Mesenchymal stem cell (in vitro differentiated cells and primary cell): ENCODE measurements around the gene IL17RD.

Source experiments
- DNase-seq: peaks from one replicate; pipeline ENCODE4 v3.0.0-alpha.2; 2013
- H2AFZ ChIP-seq: one replicate; pipeline ENCODE4 v1.6.1; 2013; ENCODE audit warnings: low read depth, mild to moderate bottlenecking, control low read depth, inconsistent platforms, low read length, moderate library complexity
- H2AK5ac ChIP-seq: 2 replicates; pipeline ENCODE4 v1.6.1; 2013; ENCODE audit warnings: low read length, moderate library complexity, mild to moderate bottlenecking, inconsistent platforms; ENCODE audit not compliant: severe bottlenecking
- H2BK120ac ChIP-seq: one replicate; pipeline ENCODE4 v1.6.1; 2013; ENCODE audit warnings: low read depth, mild to moderate bottlenecking, inconsistent platforms, low read length, moderate library complexity
- H2BK12ac ChIP-seq, 2 experiments: one replicate each; pipeline ENCODE4 v1.6.1; 2013; ENCODE audit warnings: inconsistent platforms in 2 of 2, low read length in 2 of 2, mild to moderate bottlenecking in 2 of 2, moderate library complexity in 2 of 2, control low read depth in 1 of 2
- H2BK15ac ChIP-seq: one replicate; pipeline ENCODE4 v1.6.1; 2013; ENCODE audit warnings: mild to moderate bottlenecking, low read depth, inconsistent platforms; ENCODE audit not compliant: poor library complexity, severe bottlenecking
- H2BK5ac ChIP-seq: 2 replicates; pipeline ENCODE4 v1.6.1; 2013; ENCODE audit warnings: low read depth, mild to moderate bottlenecking, low read length, control low read depth, inconsistent platforms; ENCODE audit not compliant: poor library complexity, severe bottlenecking
- H3K14ac ChIP-seq, 2 experiments: one replicate each; pipeline ENCODE4 v1.6.1; 2013; ENCODE audit warnings: inconsistent platforms in 2 of 2, low read length in 2 of 2, control low read depth in 1 of 2, mild to moderate bottlenecking in 1 of 2, moderate library complexity in 1 of 2
- H3K18ac ChIP-seq, 2 experiments: one replicate each; pipeline ENCODE4 v1.6.1; 2013; ENCODE audit warnings: inconsistent platforms in 2 of 2, low read length in 2 of 2, control low read depth in 1 of 2, low read depth in 1 of 2, mild to moderate bottlenecking in 1 of 2
- H3K23ac ChIP-seq, 2 experiments: one replicate each; pipeline ENCODE4 v1.6.1; 2013; ENCODE audit warnings: inconsistent platforms in 2 of 2, low read length in 2 of 2, mild to moderate bottlenecking in 2 of 2, moderate library complexity in 2 of 2, control low read depth in 1 of 2
- H3K27ac ChIP-seq: 2 replicates; pipeline ENCODE4 v1.5.1; 2013; ENCODE audit warnings: mild to moderate bottlenecking, moderate library complexity, low read length, control low read depth, inconsistent platforms; ENCODE audit not compliant: poor library complexity, severe bottlenecking
- H3K27me3 ChIP-seq, 2 experiments: 2 replicates each; pipeline versions ENCODE4 v1.6.1 to v1.7.0; 2013; ENCODE audit warnings: low read length in 2 of 2, mild to moderate bottlenecking in 2 of 2, moderate library complexity in 2 of 2, control low read depth in 1 of 2, inconsistent platforms in 1 of 2; ENCODE audit not compliant: control insufficient read depth in 1 of 2, insufficient read depth in 1 of 2
- H3K36me3 ChIP-seq, 2 experiments: 2 replicates each; pipeline versions ENCODE4 v1.6.1 to v1.7.0; 2013; ENCODE audit warnings: low read length in 2 of 2, control low read depth in 1 of 2, inconsistent platforms in 1 of 2, low read depth in 1 of 2, mild to moderate bottlenecking in 1 of 2; ENCODE audit not compliant: insufficient read depth in 2 of 2, control insufficient read depth in 1 of 2
- H3K4ac ChIP-seq, 2 experiments: one replicate each; pipeline ENCODE4 v1.6.1; 2013; ENCODE audit warnings: inconsistent platforms in 2 of 2, low read length in 2 of 2, mild to moderate bottlenecking in 2 of 2, moderate library complexity in 2 of 2, control low read depth in 1 of 2, low read depth in 1 of 2
- H3K4me1 ChIP-seq: 2 replicates; pipeline ENCODE4 v1.6.1; 2013; ENCODE audit warnings: low read depth, low read length, control low read depth; ENCODE audit not compliant: control insufficient read depth, insufficient read depth
- H3K4me2 ChIP-seq: 2 replicates; pipeline ENCODE4 v1.6.1; 2013; ENCODE audit warnings: low read length, mild to moderate bottlenecking, inconsistent platforms; ENCODE audit not compliant: poor library complexity, severe bottlenecking
- H3K4me3 ChIP-seq, 2 experiments: 2 replicates each; pipeline versions ENCODE4 v1.5.1 to v1.7.0; 2013; ENCODE audit warnings: low read length in 2 of 2, mild to moderate bottlenecking in 2 of 2, control low read depth in 1 of 2, low read depth in 1 of 2; ENCODE audit not compliant: insufficient read depth in 1 of 2
- H3K79me1 ChIP-seq: replicated peaks from 2 replicates; pipeline ENCODE4 v1.6.1; 2013; ENCODE audit warnings: mild to moderate bottlenecking, control low read depth, low read length, inconsistent platforms; ENCODE audit not compliant: poor library complexity, severe bottlenecking
- H3K9ac ChIP-seq: 2 replicates; pipeline ENCODE4 v1.7.0; 2013; ENCODE audit warnings: mild to moderate bottlenecking, low read length, moderate library complexity
- H3K9me3 ChIP-seq: 2 replicates; pipeline ENCODE4 v1.7.0; 2013; ENCODE audit warnings: mild to moderate bottlenecking, low read length; ENCODE audit not compliant: control insufficient read depth
- H4K8ac ChIP-seq: one replicate; pipeline ENCODE4 v1.6.1; 2013; ENCODE audit warnings: inconsistent platforms, mild to moderate bottlenecking, low read length, moderate library complexity
- H4K91ac ChIP-seq: one replicate; pipeline ENCODE4 v1.6.1; 2013; ENCODE audit warnings: mild to moderate bottlenecking, low read length, inconsistent platforms
- WGBS: methylation state at CpG from one replicate; pipeline ENCODE4 v1.1.7; 2013; ENCODE audit warnings: mixed read lengths; 5-methylcytosine and 5-hydroxymethylcytosine counted together

IL17RD gene

GRCh38 chr3:57048728-57049127, 116.4 kb downstream of the IL17RD start:
- no peak for DNase-seq
- 89% methylated on average over 4 of the region's 4 CpGs for WGBS
- H3K4ac ChIP-seq, result peak overlapping the region in 1 of 2 experiments; percentile 68

GRCh38 chr3:57048052-57048671, 117.0 kb downstream of the IL17RD start:
- Histone ChIP-seq H3K27me3 (peaks cover 0 to 46% of the 10 kb centered on the region in 2 experiments), H3K27ac (no peak overlapping the region), H2AFZ (no peak overlapping the region), H3K4ac (no peak overlapping the region), H3K36me3 (peaks cover 0 to 9% of the 10 kb centered on the region in 2 experiments), H3K9me3 (no peaks in the 10 kb centered on the region), H2BK120ac (no peak overlapping the region), H3K23ac (no peak overlapping the region), H2BK12ac (no peak overlapping the region), H3K14ac (no peak overlapping the region), H2AK5ac (no peak overlapping the region), H4K91ac (no peak overlapping the region), H3K4me3 (peak overlapping the region in 1 of 2 experiments; percentile 4), H3K4me1 (peaks cover 4% of the 10 kb centered on the region), H3K18ac (no peak overlapping the region), H3K4me2 (no peak overlapping the region), H2BK5ac (no peak overlapping the region), H3K79me1 (peaks cover 6% of the 10 kb centered on the region), H2BK15ac (no peak overlapping the region), H3K9ac (peak overlapping the region; percentile 72), H4K8ac (no peak overlapping the region)
- 84% methylated on average over 7 of the region's 8 CpGs for WGBS
- peak; percentile 18 for DNase-seq

More at GRCh38 chr3:57048728-57049127, 116.4 kb downstream of the IL17RD start:
- Histone ChIP-seq H2BK12ac (peak overlapping the region in 1 of 2 experiments; percentile 79), H2BK15ac (no peak overlapping the region), H3K9me3 (no peaks in the 10 kb centered on the region), H3K27ac (no peak overlapping the region), H3K4me2 (no peak overlapping the region), H3K18ac (no peak overlapping the region), H3K79me1 (peaks cover 6% of the 10 kb centered on the region), H3K4me1 (peaks cover 4% of the 10 kb centered on the region), H4K8ac (peak overlapping the region; percentile 19), H4K91ac (peak overlapping the region; percentile 49), H2BK120ac (no peak overlapping the region), H3K9ac (peak overlapping the region; percentile 65), H3K4me3 (peak overlapping the region in 1 of 2 experiments; percentile 4), H2AK5ac (no peak overlapping the region), H2AFZ (no peak overlapping the region), H3K14ac (no peak overlapping the region), H3K36me3 (peaks cover 0 to 8% of the 10 kb centered on the region in 2 experiments), H3K27me3 (peaks cover 0 to 47% of the 10 kb centered on the region in 2 experiments), H2BK5ac (no peak overlapping the region), H3K23ac (no peak overlapping the region)

- Histone ChIP-seq H3K36me3 (peaks cover 0 to 9% of the 10 kb centered on the region in 2 experiments), H3K14ac (no peak overlapping the region), H2BK12ac (no peak overlapping the region), H2BK5ac (no peak overlapping the region), H3K23ac (no peak overlapping the region), H3K27me3 (peaks cover 0 to 38% of the 10 kb centered on the region in 2 experiments), H3K9ac (peak overlapping the region; percentile 72), H3K4me2 (no peak overlapping the region), H3K4me3 (peak overlapping the region in 1 of 2 experiments; percentile 9), H3K27ac (no peak overlapping the region), H2BK15ac (no peak overlapping the region), H2AK5ac (no peak overlapping the region), H4K8ac (no peak overlapping the region), H3K79me1 (peaks cover 2% of the 10 kb centered on the region), H3K4me1 (peaks cover 4% of the 10 kb centered on the region), H2BK120ac (no peak overlapping the region), H2AFZ (no peak overlapping the region), H3K4ac (no peak overlapping the region), H4K91ac (no peak overlapping the region), H3K18ac (no peak overlapping the region), H3K9me3 (no peaks in the 10 kb centered on the region)
- 92% methylated on average over 7 of the region's 7 CpGs for WGBS
- no peak for DNase-seq
Measured at GRCh38 chr3:57046101-57046765, 118.9 kb downstream of the IL17RD start.

- H4K91ac ChIP-seq, result no peak overlapping the region
- no peak for DNase-seq
Measured at GRCh38 chr3:57043518-57043917, 121.6 kb downstream of the IL17RD start.

More at GRCh38 chr3:57043518-57043917, 121.6 kb downstream of the IL17RD start:
- no peaks in the 10 kb centered on the region for H3K79me1 ChIP-seq
- no peak overlapping the region for H3K14ac ChIP-seq
- no peak overlapping the region for H3K4me2 ChIP-seq
- whole genome bisulfite sequencing, result 17% methylated on average over 1 of the region's 1 CpG
- H2AK5ac ChIP-seq, result no peak overlapping the region
- H3K36me3 ChIP-seq, result peaks cover 0 to 9% of the 10 kb centered on the region in 2 experiments
- no peaks in the 10 kb centered on the region for H3K9me3 ChIP-seq
- H4K8ac ChIP-seq, result no peak overlapping the region
- H3K27me3 ChIP-seq, result peaks cover 0 to 28% of the 10 kb centered on the region in 2 experiments
- peaks cover 4% of the 10 kb centered on the region for H3K4me1 ChIP-seq
- no peak overlapping the region for H2BK15ac ChIP-seq
- no peak overlapping the region for H2BK12ac ChIP-seq
- H3K9ac ChIP-seq, result no peak overlapping the region
- no peak overlapping the region for H3K27ac ChIP-seq
- no peak overlapping the region for H3K4me3 ChIP-seq
- no peak overlapping the region for H3K4ac ChIP-seq
- no peak overlapping the region for H3K18ac ChIP-seq
- H3K23ac ChIP-seq, result no peak overlapping the region
- no peak overlapping the region for H2BK5ac ChIP-seq
- no peak overlapping the region for H2BK120ac ChIP-seq
- H2AFZ ChIP-seq, result no peak overlapping the region
